Body of pancreas (tissue), 4 donors: ENCODE data around the gene RBMS2.

Source experiments
- CTCF ChIP-seq, 7 experiments: fragments of 450-650 bp in 4 of 7; fragments of 200-600 bp in 3 of 7; sonication (generic) in 3 of 7; IDR thresholded peaks; one replicate each; pipeline ENCODE4 v1.5.1; 2016 to 2019; ENCODE audit warnings: antibody characterized with exemption in 7 of 7
- POLR2A ChIP-seq, 3 donors: fragments of 450-650 bp; IDR thresholded peaks; one replicate each; pipeline ENCODE4 v1.6.1; 2016; ENCODE audit warnings: antibody characterized with exemption in 3 of 3, mild to moderate bottlenecking in 2 of 3

DNA sequence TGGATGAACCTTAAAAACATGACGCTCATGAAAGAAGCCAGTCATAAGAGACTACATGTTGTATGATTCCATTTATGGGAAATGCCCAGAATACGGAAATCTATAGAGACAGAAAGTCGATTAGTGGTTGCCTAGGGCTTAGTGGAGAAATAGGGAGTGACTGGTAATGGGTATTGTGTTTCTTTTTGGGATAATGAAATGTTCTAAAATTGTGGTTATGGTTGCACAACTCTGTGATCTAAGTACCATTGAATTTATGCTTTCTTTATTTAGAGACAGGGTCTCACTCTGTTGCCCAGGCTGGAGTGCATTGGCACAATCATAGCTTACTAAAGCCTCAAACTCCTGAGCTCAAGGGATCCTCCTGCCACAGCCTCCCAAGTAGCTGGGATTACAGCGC is 8.0 kb downstream of the RBMS2 start:
- TF ChIP-seq CTCF (IDR thresholded peaks at IDR 0.05): no peak
- no peak for TF ChIP-seq POLR2A (IDR thresholded peaks at IDR 0.05)
